H9 (cell line): Measurements from ENCODE around the gene XYLB. TPM values are rescaled to one million over a fixed set of nuclear protein-coding genes. Genes with fewer than 3 reads are reported as not detected.

Source experiments
- DNase-seq: peaks from one replicate; pipeline ENCODE4 v3.0.0-alpha.2; 2017
- H2AFZ ChIP-seq: one replicate; pipeline ENCODE4 v1.6.1; 2013; ENCODE audit warnings: mild to moderate bottlenecking, low read length, control low read depth, moderate library complexity
- H2AK5ac ChIP-seq: 2 replicates; pipeline ENCODE4 v1.6.1; 2013; ENCODE audit warnings: low read length, control low read depth, mixed read lengths; ENCODE audit not compliant: insufficient read length
- H2BK120ac ChIP-seq: one replicate; pipeline ENCODE4 v1.6.1; 2013; ENCODE audit warnings: low read depth, mild to moderate bottlenecking, low read length, control low read depth, inconsistent platforms; ENCODE audit not compliant: poor library complexity, severe bottlenecking
- H2BK12ac ChIP-seq: 2 replicates; pipeline ENCODE4 v1.6.1; 2013; ENCODE audit warnings: low read length, control low read depth, mixed read lengths, low read depth; ENCODE audit not compliant: insufficient read length
- H2BK15ac ChIP-seq: 2 replicates; pipeline ENCODE4 v1.6.1; 2013; ENCODE audit warnings: low read depth, low read length, control low read depth
- H2BK20ac ChIP-seq: one replicate; pipeline ENCODE4 v1.6.1; 2013; ENCODE audit warnings: low read depth, mild to moderate bottlenecking, low read length, control low read depth, inconsistent platforms; ENCODE audit not compliant: poor library complexity, severe bottlenecking
- H2BK5ac ChIP-seq: 2 replicates; pipeline ENCODE4 v1.6.1; 2013; ENCODE audit warnings: low read length, control low read depth, mixed read lengths; ENCODE audit not compliant: insufficient read length
- H3K14ac ChIP-seq: 2 replicates; pipeline ENCODE4 v1.6.1; 2013; ENCODE audit warnings: low read length, control low read depth; ENCODE audit not compliant: insufficient read depth
- H3K18ac ChIP-seq: 2 replicates; pipeline ENCODE4 v1.6.1; 2013; ENCODE audit warnings: low read depth, mild to moderate bottlenecking, mixed read lengths, low read length, control low read depth; ENCODE audit not compliant: insufficient read length
- H3K23ac ChIP-seq: 2 replicates; pipeline ENCODE4 v1.6.1; 2013; ENCODE audit warnings: low read length, control low read depth, mixed read lengths, low read depth; ENCODE audit not compliant: insufficient read length
- H3K23me2 ChIP-seq: 2 replicates; pipeline ENCODE4 v1.6.1; 2013; ENCODE audit warnings: low read depth, mild to moderate bottlenecking, mixed read lengths, low read length, control low read depth; ENCODE audit not compliant: insufficient read length, poor library complexity, severe bottlenecking
- H3K27ac ChIP-seq: 2 replicates; pipeline ENCODE4 v1.5.1; 2013; ENCODE audit warnings: low read length, control low read depth, mixed read lengths, low read depth; ENCODE audit not compliant: insufficient read length
- H3K27me3 ChIP-seq: 2 replicates; pipeline ENCODE4 v1.6.1; 2013; ENCODE audit warnings: low read length, control low read depth, inconsistent platforms; ENCODE audit not compliant: insufficient read depth
- H3K4ac ChIP-seq: 2 replicates; pipeline ENCODE4 v1.6.1; 2013; ENCODE audit warnings: low read depth, mild to moderate bottlenecking, control low read depth, inconsistent platforms, low read length, moderate library complexity
- H3K4me1 ChIP-seq: 2 replicates; pipeline ENCODE4 v1.6.1; 2013; ENCODE audit warnings: low read length, control low read depth, inconsistent platforms; ENCODE audit not compliant: insufficient read depth
- H3K4me2 ChIP-seq: 2 replicates; pipeline ENCODE4 v1.6.1; 2013; ENCODE audit warnings: low read length, control low read depth, mixed read lengths; ENCODE audit not compliant: insufficient read length, insufficient read depth
- H3K56ac ChIP-seq: 2 replicates; pipeline ENCODE4 v1.6.1; 2013; ENCODE audit warnings: low read depth, mild to moderate bottlenecking, mixed read lengths, low read length, control low read depth; ENCODE audit not compliant: insufficient read length
- H3K79me1 ChIP-seq: 2 replicates; pipeline ENCODE4 v1.6.1; 2013; ENCODE audit warnings: low read depth, mild to moderate bottlenecking, moderate library complexity, low read length, control low read depth, inconsistent platforms; ENCODE audit not compliant: insufficient read depth, poor library complexity, severe bottlenecking
- H3K79me2 ChIP-seq: 2 replicates; pipeline ENCODE4 v1.6.1; 2013; ENCODE audit warnings: low read length, control low read depth, inconsistent platforms; ENCODE audit not compliant: insufficient read depth
- H3K9ac ChIP-seq: 2 replicates; pipeline ENCODE4 v1.6.1; 2013; ENCODE audit warnings: low read length, control low read depth, mixed read lengths; ENCODE audit not compliant: insufficient read length; ENCODE audit errors: extremely low read depth
- H3K9me3 ChIP-seq: one replicate; pipeline ENCODE4 v1.6.1; 2013; ENCODE audit warnings: low read depth, low read length, inconsistent platforms; ENCODE audit not compliant: control insufficient read depth
- H3T11ph ChIP-seq: one replicate; pipeline ENCODE4 v1.6.1; 2013; ENCODE audit warnings: mild to moderate bottlenecking, low read length, control low read depth, inconsistent platforms
- H4K20me1 ChIP-seq: one replicate; pipeline ENCODE4 v1.6.1; 2013; ENCODE audit not compliant: control insufficient read depth, insufficient read length, insufficient read depth
- H4K5ac ChIP-seq: 2 replicates; pipeline ENCODE4 v1.6.1; 2013; ENCODE audit warnings: low read depth, mild to moderate bottlenecking, mixed read lengths, low read length, control low read depth; ENCODE audit not compliant: insufficient read length
- H4K8ac ChIP-seq: replicated peaks from 2 replicates; pipeline ENCODE4 v1.6.1; 2013; ENCODE audit warnings: low read length, control low read depth, mixed read lengths, low read depth; ENCODE audit not compliant: insufficient read length
- H4K91ac ChIP-seq: 2 replicates; pipeline ENCODE4 v1.6.1; 2013; ENCODE audit warnings: low read depth, mild to moderate bottlenecking, moderate library complexity, mixed read lengths, low read length, control low read depth; ENCODE audit not compliant: insufficient read length
- H3K27ac Mint-ChIP-seq, 3 experiments: 2 replicates in 2 of 3; 3 replicates in 1 of 3; pipeline ENCODE4 v1.8.0; 2020 to 2021; ENCODE audit warnings: mixed read lengths in 3 of 3, mild to moderate bottlenecking in 1 of 3, moderate library complexity in 1 of 3
- H3K27me3 Mint-ChIP-seq: 2 replicates; pipeline ENCODE4 v1.8.0; 2021; ENCODE audit warnings: low read depth, mild to moderate bottlenecking, moderate library complexity, mixed read lengths
- H3K36me3 Mint-ChIP-seq, 3 experiments: 2 replicates in 2 of 3; 3 replicates in 1 of 3; pipeline ENCODE4 v1.8.0; 2020 to 2021; ENCODE audit warnings: low read depth in 3 of 3, mixed read lengths in 3 of 3; ENCODE audit not compliant: insufficient read depth in 1 of 3
- H3K4me1 Mint-ChIP-seq, 2 experiments: 2 replicates each; pipeline ENCODE4 v1.8.0; 2020; ENCODE audit warnings: mixed read lengths in 2 of 2
- H3K4me3 Mint-ChIP-seq, 2 experiments: 2 replicates in 1 of 2; 3 replicates in 1 of 2; pipeline ENCODE4 v1.8.0; 2020 to 2021; ENCODE audit warnings: mild to moderate bottlenecking in 2 of 2, mixed read lengths in 2 of 2, moderate library complexity in 1 of 2
- H3K9me3 Mint-ChIP-seq, 2 experiments: 2 replicates in 1 of 2; 3 replicates in 1 of 2; pipeline ENCODE4 v1.8.0; 2020; ENCODE audit warnings: mild to moderate bottlenecking in 2 of 2, mixed read lengths in 2 of 2, moderate library complexity in 1 of 2
- WGBS: extraction: QIAGEN DNeasy Blood & Tissue Kit; methylation state at CpG from one replicate; pipeline ENCODE4 v1.1.7; 2013; ENCODE audit warnings: missing lambda C conversion rate, low lambda C conversion rate, mixed read lengths; ENCODE audit not compliant: insufficient read length; ENCODE audit errors: extremely low coverage; 5-methylcytosine and 5-hydroxymethylcytosine counted together
- total RNA-seq: library from RNA; stranded (reverse); gene quantifications from 2 replicates; pipeline ENCODE4 v1.2.1, GENCODE V29; 2021
- TF ChIP-seq, protein P1 (sequence below): fragments of 200-600 bp; sonication (generic); conservative IDR thresholded peaks from 3 replicates; pipeline ENCODE4 v1.8.0; 2021; ENCODE audit warnings: antibody characterized with exemption, mild to moderate bottlenecking

The XYLB gene
- total RNA-seq, 1 experiment from 2014 or later = 2.6 TPM

- H3K18ac ChIP-seq = no peak overlapping the region
- H4K91ac ChIP-seq = no peak overlapping the region
- H3K9ac ChIP-seq = no peak overlapping the region
- H3K27me3 ChIP-seq = no peaks in the 10 kb centered on the region
- H3K79me2 ChIP-seq = no peaks in the 10 kb centered on the region
- no CpG with 5 or more reads among the region's 10 CpGs for WGBS
- Mint-ChIP-seq H3K27me3 (peaks cover 28% of the 10 kb centered on the region), H3K27ac (no peak overlapping the region), H3K9me3 (peaks cover 0 to 4% of the 10 kb centered on the region in 2 experiments; a peak in 2 of 5 replicates), H3K36me3 (peaks cover 0 to 2% (median 0%) of the 10 kb centered on the region in 3 experiments; a peak in 2 of 7 replicates), H3K4me1 (no peaks in the 10 kb centered on the region; a peak in 1 of 4 replicates), H3K4me3 (peak overlapping the region; percentile 49 to 77)
- no peaks in the 10 kb centered on the region for H3K4me1 ChIP-seq
- no peak overlapping the region for H2BK20ac ChIP-seq
- no peak overlapping the region for H4K5ac ChIP-seq
- H3K4ac ChIP-seq = no peak overlapping the region
- no peaks in the 10 kb centered on the region for H3K9me3 ChIP-seq
- H3T11ph ChIP-seq = no peak overlapping the region
- H2AFZ ChIP-seq = no peak overlapping the region
- no peaks in the 10 kb centered on the region for H3K23me2 ChIP-seq
- H3K4me2 ChIP-seq = peak overlapping the region; percentile 59
- H3K27ac ChIP-seq = no peak overlapping the region
- no peaks in the 10 kb centered on the region for H4K20me1 ChIP-seq
- no peak overlapping the region for H2BK12ac ChIP-seq
- H2BK120ac ChIP-seq = no peak overlapping the region
- H3K14ac ChIP-seq = no peak overlapping the region
- no peak overlapping the region for H2BK15ac ChIP-seq
- no peak overlapping the region for H2AK5ac ChIP-seq
- no peaks in the 10 kb centered on the region for H3K79me1 ChIP-seq
- H3K23ac ChIP-seq = no peak overlapping the region
- no peak overlapping the region for H2BK5ac ChIP-seq
- DNase-seq = no peak
- TF ChIP-seq, protein P1, sequence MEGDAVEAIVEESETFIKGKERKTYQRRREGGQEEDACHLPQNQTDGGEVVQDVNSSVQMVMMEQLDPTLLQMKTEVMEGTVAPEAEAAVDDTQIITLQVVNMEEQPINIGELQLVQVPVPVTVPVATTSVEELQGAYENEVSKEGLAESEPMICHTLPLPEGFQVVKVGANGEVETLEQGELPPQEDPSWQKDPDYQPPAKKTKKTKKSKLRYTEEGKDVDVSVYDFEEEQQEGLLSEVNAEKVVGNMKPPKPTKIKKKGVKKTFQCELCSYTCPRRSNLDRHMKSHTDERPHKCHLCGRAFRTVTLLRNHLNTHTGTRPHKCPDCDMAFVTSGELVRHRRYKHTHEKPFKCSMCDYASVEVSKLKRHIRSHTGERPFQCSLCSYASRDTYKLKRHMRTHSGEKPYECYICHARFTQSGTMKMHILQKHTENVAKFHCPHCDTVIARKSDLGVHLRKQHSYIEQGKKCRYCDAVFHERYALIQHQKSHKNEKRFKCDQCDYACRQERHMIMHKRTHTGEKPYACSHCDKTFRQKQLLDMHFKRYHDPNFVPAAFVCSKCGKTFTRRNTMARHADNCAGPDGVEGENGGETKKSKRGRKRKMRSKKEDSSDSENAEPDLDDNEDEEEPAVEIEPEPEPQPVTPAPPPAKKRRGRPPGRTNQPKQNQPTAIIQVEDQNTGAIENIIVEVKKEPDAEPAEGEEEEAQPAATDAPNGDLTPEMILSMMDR = no peak
- no peak overlapping the region for H3K56ac ChIP-seq
- no peak overlapping the region for H4K8ac ChIP-seq
Measured at GRCh38 chr3:38345879-38346586, 552 bp upstream of the XYLB start.
